ENCODE measurements around the gene CHCHD6. TPM values are rescaled to one million over a fixed set of nuclear protein-coding genes. Genes with fewer than 3 reads are reported as not detected.

Gene CHCHD6
- total and polyA plus RNA-seq, 4 donors, result 12.1 to 22.6 (median 17.5) TPM

DNA sequence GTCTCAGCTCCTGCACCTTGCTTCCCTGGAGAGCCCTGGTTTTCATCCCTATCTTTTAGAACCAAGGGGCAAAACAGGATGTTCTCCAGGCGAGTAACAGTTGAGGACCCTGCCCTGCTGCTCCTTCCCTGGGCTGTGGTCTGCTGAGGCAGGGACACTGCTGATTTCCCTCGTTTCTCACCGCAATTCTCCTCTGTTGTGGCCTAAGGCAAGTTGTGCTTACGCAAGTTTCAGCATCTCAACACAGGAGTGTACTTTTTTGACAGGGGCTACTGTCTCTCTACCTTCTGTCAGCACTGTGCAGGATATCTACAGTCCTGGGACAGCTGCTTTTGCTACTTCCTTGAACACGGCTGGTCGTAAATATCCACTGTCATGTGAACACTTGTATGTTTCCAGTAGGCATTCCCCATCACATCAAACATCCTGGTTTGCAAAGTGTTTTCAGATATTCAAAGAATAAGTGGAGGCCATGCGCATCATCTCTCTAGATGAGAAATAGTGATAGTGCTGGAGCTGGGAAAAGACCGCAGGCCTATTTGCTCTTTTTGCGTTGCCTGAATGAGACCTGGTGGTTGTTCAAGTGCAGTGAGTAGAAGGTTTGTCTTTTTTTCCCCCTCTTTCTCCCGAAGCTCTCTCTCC is 168.8 kb downstream of the CHCHD6 start:
- Histone ChIP-seq H3K4me1 (ENCODE audit: control insufficient read depth in 5 of 5, insufficient read depth in 5 of 5, low read length in 5 of 5) (no peaks in the 10 kb centered on the region), H3K9ac (ENCODE audit: insufficient read depth in 1 of 2, low read length in 2 of 2) (no peak overlapping the region), H3K27me3 (ENCODE audit: control insufficient read depth in 3 of 3, insufficient read depth in 3 of 3, low read length in 2 of 3) (no peaks in the 10 kb centered on the region), H3K4me3 (no peak overlapping the region), H3K36me3 (ENCODE audit: control insufficient read depth in 4 of 4, insufficient read depth in 4 of 4, low read length in 4 of 4) (no peaks in the 10 kb centered on the region), H3K9me3 (ENCODE audit: control insufficient read depth in 4 of 4, insufficient read depth in 3 of 4, low read length in 3 of 4) (no peaks in the 10 kb centered on the region), H3K27ac (ENCODE audit: low read depth in 1 of 2, low read length in 1 of 2) (no peak overlapping the region)
- TF ChIP-seq, protein P1, sequence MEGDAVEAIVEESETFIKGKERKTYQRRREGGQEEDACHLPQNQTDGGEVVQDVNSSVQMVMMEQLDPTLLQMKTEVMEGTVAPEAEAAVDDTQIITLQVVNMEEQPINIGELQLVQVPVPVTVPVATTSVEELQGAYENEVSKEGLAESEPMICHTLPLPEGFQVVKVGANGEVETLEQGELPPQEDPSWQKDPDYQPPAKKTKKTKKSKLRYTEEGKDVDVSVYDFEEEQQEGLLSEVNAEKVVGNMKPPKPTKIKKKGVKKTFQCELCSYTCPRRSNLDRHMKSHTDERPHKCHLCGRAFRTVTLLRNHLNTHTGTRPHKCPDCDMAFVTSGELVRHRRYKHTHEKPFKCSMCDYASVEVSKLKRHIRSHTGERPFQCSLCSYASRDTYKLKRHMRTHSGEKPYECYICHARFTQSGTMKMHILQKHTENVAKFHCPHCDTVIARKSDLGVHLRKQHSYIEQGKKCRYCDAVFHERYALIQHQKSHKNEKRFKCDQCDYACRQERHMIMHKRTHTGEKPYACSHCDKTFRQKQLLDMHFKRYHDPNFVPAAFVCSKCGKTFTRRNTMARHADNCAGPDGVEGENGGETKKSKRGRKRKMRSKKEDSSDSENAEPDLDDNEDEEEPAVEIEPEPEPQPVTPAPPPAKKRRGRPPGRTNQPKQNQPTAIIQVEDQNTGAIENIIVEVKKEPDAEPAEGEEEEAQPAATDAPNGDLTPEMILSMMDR (IDR thresholded peaks at IDR 0.05; ENCODE audit: control extremely low read depth, extremely low read depth), result no peak
- ATAC-seq (ENCODE audit: insufficient read depth, low FRiP score) (no peak), DNase-seq (no peak)
- 83 to 92% methylated on average over 10 of the region's 10 CpGs for WGBS, 2 donors

DNA sequence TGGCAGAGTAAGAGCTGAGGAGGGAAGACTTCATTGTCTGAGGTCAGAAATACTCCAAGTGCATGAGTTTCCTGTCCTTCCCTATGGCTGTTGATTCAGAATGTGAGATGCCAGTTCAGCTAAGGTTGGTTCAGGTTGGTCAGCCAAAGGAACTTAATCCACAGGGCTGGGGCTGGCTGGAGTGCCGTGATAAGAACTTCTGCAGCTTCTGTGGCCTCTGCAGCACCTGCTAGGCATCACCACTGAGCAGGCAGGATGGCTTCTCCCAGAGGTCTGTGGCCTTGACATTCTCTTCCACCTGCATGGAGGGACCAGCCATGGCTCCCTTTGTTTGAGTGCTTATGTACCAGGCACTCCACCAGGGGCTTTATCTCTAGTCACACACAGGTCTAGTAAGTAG is 169.4 kb downstream of the CHCHD6 start:
- Histone ChIP-seq H3K9me3 (ENCODE audit: control insufficient read depth in 4 of 4, insufficient read depth in 3 of 4, low read length in 3 of 4) (no peaks in the 10 kb centered on the region), H3K36me3 (ENCODE audit: control insufficient read depth in 4 of 4, insufficient read depth in 4 of 4, low read length in 4 of 4) (no peaks in the 10 kb centered on the region), H3K4me1 (ENCODE audit: control insufficient read depth in 5 of 5, insufficient read depth in 5 of 5, low read length in 5 of 5) (no peaks in the 10 kb centered on the region), H3K4me3 (no peak overlapping the region), H3K27ac (ENCODE audit: low read depth in 1 of 2, low read length in 1 of 2) (no peak overlapping the region), H3K9ac (ENCODE audit: insufficient read depth in 1 of 2, low read length in 2 of 2) (no peak overlapping the region), H3K27me3 (ENCODE audit: control insufficient read depth in 3 of 3, insufficient read depth in 3 of 3, low read length in 2 of 3) (no peaks in the 10 kb centered on the region)
- 85 to 98% methylated on average over 1 of the region's 1 CpG for WGBS, 2 donors
- DNase-seq, result no peak
- TF ChIP-seq, protein P1 (IDR thresholded peaks at IDR 0.05; ENCODE audit: control extremely low read depth, extremely low read depth), result no peak
- no peak for ATAC-seq (ENCODE audit: insufficient read depth, low FRiP score)

DNA sequence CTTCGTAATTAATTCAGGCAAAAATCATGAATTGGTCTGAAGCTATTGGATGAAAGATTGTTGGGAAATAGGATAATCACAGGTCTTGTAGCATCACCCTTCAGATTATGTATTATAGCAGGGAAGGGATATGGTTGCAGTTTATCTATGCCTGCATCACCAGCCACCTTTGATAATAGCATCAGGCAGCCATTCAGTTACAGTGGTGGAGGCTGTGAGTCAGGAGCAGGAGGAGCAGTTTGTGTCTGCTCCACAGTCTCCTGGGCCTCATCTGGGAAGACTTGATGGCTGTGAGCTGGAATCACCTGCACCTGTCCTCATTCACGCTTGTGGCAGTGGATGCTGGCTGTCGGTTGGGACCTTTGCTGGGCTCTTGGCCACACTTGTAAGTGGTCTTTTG is 174.6 kb downstream of the CHCHD6 start:
- Histone ChIP-seq H3K4me1 (ENCODE audit: control insufficient read depth in 5 of 5, insufficient read depth in 5 of 5, low read length in 5 of 5) (peaks cover 0 to 4% (median 0%) of the 10 kb centered on the region in 5 donors), H3K4me3 (no peak overlapping the region), H3K9ac (ENCODE audit: insufficient read depth in 1 of 2, low read length in 2 of 2) (no peak overlapping the region), H3K27ac (ENCODE audit: low read depth in 1 of 2, low read length in 1 of 2) (no peak overlapping the region), H3K9me3 (ENCODE audit: control insufficient read depth in 4 of 4, insufficient read depth in 3 of 4, low read length in 3 of 4) (no peaks in the 10 kb centered on the region), H3K27me3 (ENCODE audit: control insufficient read depth in 3 of 3, insufficient read depth in 3 of 3, low read length in 2 of 3) (no peaks in the 10 kb centered on the region), H3K36me3 (ENCODE audit: control insufficient read depth in 4 of 4, insufficient read depth in 4 of 4, low read length in 4 of 4) (no peaks in the 10 kb centered on the region)
- TF ChIP-seq, protein P1 (IDR thresholded peaks at IDR 0.05; ENCODE audit: control extremely low read depth, extremely low read depth), result no peak
- 93 to 94% methylated on average over 3 of the region's 3 CpGs for WGBS, 2 donors
- ATAC-seq (ENCODE audit: insufficient read depth, low FRiP score) (no peak), DNase-seq (no peak)

DNA sequence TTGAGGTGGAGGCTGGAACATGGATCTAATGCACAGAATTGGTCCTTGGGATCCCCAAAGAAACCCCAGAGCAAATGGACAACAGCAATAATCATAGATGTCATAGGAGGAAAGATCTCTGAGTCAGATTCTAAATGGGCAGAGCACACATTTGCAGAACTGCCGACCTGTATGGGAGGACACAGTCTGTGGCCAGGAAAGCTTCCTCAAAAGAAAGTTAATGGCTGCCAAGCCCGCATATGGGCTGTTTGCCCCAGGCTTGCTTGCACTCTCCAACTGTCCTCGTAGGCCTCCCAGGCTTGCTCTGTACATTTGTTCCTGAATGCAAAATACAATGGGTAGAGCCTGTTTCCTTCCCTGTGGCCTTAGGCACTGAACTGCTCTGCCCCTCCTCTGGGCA is 176.9 kb downstream of the CHCHD6 start:
- Histone ChIP-seq H3K9me3 (ENCODE audit: control insufficient read depth in 4 of 4, insufficient read depth in 3 of 4, low read length in 3 of 4) (no peaks in the 10 kb centered on the region), H3K4me1 (ENCODE audit: control insufficient read depth in 5 of 5, insufficient read depth in 5 of 5, low read length in 5 of 5) (peaks cover 0 to 4% (median 0%) of the 10 kb centered on the region in 5 donors), H3K27me3 (ENCODE audit: control insufficient read depth in 3 of 3, insufficient read depth in 3 of 3, low read length in 2 of 3) (no peaks in the 10 kb centered on the region), H3K36me3 (ENCODE audit: control insufficient read depth in 4 of 4, insufficient read depth in 4 of 4, low read length in 4 of 4) (no peaks in the 10 kb centered on the region), H3K9ac (ENCODE audit: insufficient read depth in 1 of 2, low read length in 2 of 2) (no peak overlapping the region), H3K4me3 (no peak overlapping the region), H3K27ac (ENCODE audit: low read depth in 1 of 2, low read length in 1 of 2) (peak overlapping the region in 1 of 2 donors; percentile 24)
- no peak for ATAC-seq (ENCODE audit: insufficient read depth, low FRiP score)
- 76 to 85% methylated on average over 3 of the region's 3 CpGs for WGBS, 2 donors
- TF ChIP-seq, protein P1 (IDR thresholded peaks at IDR 0.05; ENCODE audit: control extremely low read depth, extremely low read depth), result no peak
- DNase-seq, result no peak
